ENCODE results near the gene PNPLA8. TPM values are rescaled to one million over a fixed set of nuclear protein-coding genes. Genes with fewer than 3 reads are reported as not detected.

Gene PNPLA8
- total RNA-seq, 1 donor from 2014 or later = 17.1 TPM

Other genes starting within 250 kb of the PNPLA8 start
- 19.2 and 19.9 TPM in 2 replicates for gene NRCAM, start 69.7 kb downstream of the PNPLA8 start, total RNA-seq
- gene THAP5, start 43.6 kb upstream of the PNPLA8 start, total RNA-seq = 19.4 and 21.4 TPM in 2 replicates
- 19.5 TPM in 2 replicates for gene DNAJB9, start 43.7 kb upstream of the PNPLA8 start, total RNA-seq

Data from progenitor cell of endocrine pancreas (in vitro differentiated cells).